A549 (cell line): ENCODE results near the gene ANO6. TPM values are rescaled to one million over a fixed set of nuclear protein-coding genes. Genes with fewer than 3 reads are reported as not detected.
"Not testable (repeated sequence)": the region's sequence is repeated elsewhere in the genome, so short reads cannot be mapped to it uniquely, and the experiment has no call there.

ENCODE experiments used
- ATAC-seq, 2 experiments: fragments of 200-7000 bp in 1 of 2; fragments of >200 bp in 1 of 2; cut with Nextera tagmentation in 1 of 2; cut with Tn5 transposase in 1 of 2; 3 replicates each; pipeline versions ENCODE4 v1.8.0 to v1.9.1; 2018 to 2020; ENCODE audit warnings: mild to moderate bottlenecking in 1 of 2, moderate library complexity in 1 of 2
- CTCF ChIA-PET: fragments of 300-600 bp; sonication (Branson Sonifier 250); formaldehyde crosslinking; extraction: SDS; loops from one replicate; lab custom pipeline; 2021; ENCODE audit warnings: antibody characterized with exemption, inconsistent platforms; lab: Yijun Ruan, JAX
- POLR2A ChIA-PET: fragments of 350-600 bp; formaldehyde crosslinking; extraction: SDS; loops from one replicate; lab custom pipeline; 2021; ENCODE audit warnings: antibody characterized with exemption, inconsistent platforms; lab: Yijun Ruan, JAX
- DNase-seq, 2 experiments: peaks; one replicate each; pipeline versions ENCODE4 v3.0.0 to v3.0.0-alpha.2; 2011 to 2016; ENCODE audit warnings: low read depth in 1 of 2, low spot score in 1 of 2
- FAIRE-seq: peaks from 2 replicates; lab custom pipeline; 2011; peaks lifted over from hg19 to GRCh38; lab: Jason Lieb, UNC
- H3K27ac ChIP-seq, 2 experiments: fragments of >200 bp; sonication (Bioruptor Twin); formaldehyde crosslinking; 3 replicates each; pipeline ENCODE4 v1.5.1; 2016 to 2017
- H3K4me1 ChIP-seq: fragments of >200 bp; sonication (Bioruptor Twin); formaldehyde crosslinking; 3 replicates; pipeline ENCODE4 v1.6.1; 2016
- H3K4me2 ChIP-seq: fragments of >200 bp; sonication (Bioruptor Twin); formaldehyde crosslinking; 3 replicates; pipeline ENCODE4 v1.6.1; 2016
- H3K4me3 ChIP-seq: fragments of >200 bp; sonication (Bioruptor Twin); formaldehyde crosslinking; 3 replicates; pipeline ENCODE4 v1.5.1; 2016
- H3K9me3 ChIP-seq: fragments of >200 bp; sonication (Bioruptor Twin); formaldehyde crosslinking; 3 replicates; pipeline ENCODE4 v1.6.1; 2016
- CHD4 ChIP-seq: fragments of 200-600 bp; sonication (generic); IDR thresholded peaks from 2 replicates; pipeline ENCODE4 v1.6.1; 2016; ENCODE audit warnings: antibody characterized with exemption, mild to moderate bottlenecking, borderline replicate concordance
- CTCF ChIP-seq: fragments of >200 bp; sonication (Bioruptor Twin); formaldehyde crosslinking; IDR thresholded peaks from 3 replicates; pipeline ENCODE4 v1.5.1; 2016
- E2F6 ChIP-seq: IDR thresholded peaks from 2 replicates; pipeline ENCODE4 v1.6.1; 2012; ENCODE audit warnings: low read depth, borderline replicate concordance
- EHF ChIP-seq: fragments of 250-450 bp; sonication (Bioruptor Pico); IDR thresholded peaks from 2 replicates; pipeline ENCODE4 v1.5.0; 2020; ENCODE audit warnings: mild to moderate bottlenecking
- ELK1 ChIP-seq: fragments of 150-350 bp; IDR thresholded peaks from 2 replicates; pipeline ENCODE4 v1.6.1; 2014; ENCODE audit warnings: low read depth, mild to moderate bottlenecking, low read length
- FOSB ChIP-seq: fragments of 250-450 bp; sonication (Bioruptor Pico); IDR thresholded peaks from 2 replicates; pipeline ENCODE4 v1.5.0; 2020; ENCODE audit warnings: mild to moderate bottlenecking, moderate library complexity
- FOXS1 ChIP-seq: fragments of 250-450 bp; sonication (Bioruptor Pico); IDR thresholded peaks from 2 replicates; pipeline ENCODE4 v1.5.0; 2020; ENCODE audit warnings: mild to moderate bottlenecking, moderate library complexity
- HDAC2 ChIP-seq: fragments of 200-600 bp; sonication (generic); IDR thresholded peaks from 2 replicates; pipeline ENCODE4 v1.6.1; 2016
- HES2 ChIP-seq: fragments of >200 bp; sonication (Bioruptor Twin); formaldehyde crosslinking; IDR thresholded peaks from 2 replicates; pipeline ENCODE4 v1.6.1; 2016
- HEYL ChIP-seq: fragments of 250-450 bp; sonication (Bioruptor Pico); IDR thresholded peaks from 2 replicates; pipeline ENCODE4 v1.8.0; 2021; ENCODE audit warnings: mild to moderate bottlenecking, moderate library complexity
- HOXA7 ChIP-seq: fragments of 250-450 bp; sonication (Bioruptor Pico); IDR thresholded peaks from 2 replicates; pipeline ENCODE4 v1.5.0; 2020; ENCODE audit warnings: mild to moderate bottlenecking, moderate library complexity
- HOXB5 ChIP-seq: fragments of 250-450 bp; sonication (Bioruptor Pico); IDR thresholded peaks from 2 replicates; pipeline ENCODE4 v1.5.0; 2020; ENCODE audit warnings: mild to moderate bottlenecking, moderate library complexity
- RAD21 ChIP-seq, 2 experiments: fragments of >200 bp in 1 of 2; sonication (Bioruptor Twin) in 1 of 2; formaldehyde crosslinking in 1 of 2; IDR thresholded peaks in 1 of 2; conservative IDR thresholded peaks in 1 of 2; 2 replicates in 1 of 2; 3 replicates in 1 of 2; pipeline ENCODE4 v1.6.1; 2012 to 2018; ENCODE audit warnings: inconsistent platforms in 1 of 2
- RCOR1 ChIP-seq: fragments of 150-350 bp; IDR thresholded peaks from 2 replicates; pipeline ENCODE4 v1.6.1; 2014; ENCODE audit warnings: antibody characterized with exemption, low read length, low read depth
- REST ChIP-seq: fragments of 200-600 bp; sonication (generic); IDR thresholded peaks from 2 replicates; pipeline ENCODE4 v1.6.1; 2016; ENCODE audit warnings: antibody characterized with exemption, mild to moderate bottlenecking, moderate library complexity
- RFX5 ChIP-seq: fragments of 450-650 bp; IDR thresholded peaks from 2 replicates; pipeline ENCODE4 v1.7.1; 2014; ENCODE audit warnings: antibody characterized with exemption, mild to moderate bottlenecking, moderate library complexity
- SMC3 ChIP-seq: fragments of >200 bp; sonication (Bioruptor Twin); formaldehyde crosslinking; IDR thresholded peaks from 3 replicates; pipeline ENCODE4 v1.6.1; 2018; ENCODE audit warnings: inconsistent platforms
- TFCP2L1 ChIP-seq: fragments of 250-450 bp; sonication (Bioruptor Pico); IDR thresholded peaks from 2 replicates; pipeline ENCODE4 v1.5.0; 2021; ENCODE audit warnings: mild to moderate bottlenecking
- USF2 ChIP-seq: fragments of 450-650 bp; IDR thresholded peaks from 2 replicates; pipeline ENCODE4 v1.6.1; 2014; ENCODE audit warnings: antibody characterized with exemption
- WGBS: methylation state at CpG from one replicate; pipeline ENCODE4 v1.1.6; 2017; ENCODE audit errors: missing lambda C conversion rate; 5-methylcytosine and 5-hydroxymethylcytosine counted together
- polyA plus RNA-seq, 4 experiments: library from polyadenylated mRNA; depleted of rRNA in 3 of 4; stranded (reverse); fragments of >200 nt; fragmentation: RNase III in 1 of 4; extraction: RNeasy Plus Mini Kit Qiagen cat#74134 plus additional on column Dnase treatment in 1 of 4; gene quantifications; 2 replicates in 3 of 4; 3 replicates in 1 of 4; pipeline ENCODE4 v1.2.3, GENCODE V29; 2011 to 2017

ANO6 gene
- polyA plus RNA-seq, 2 of the 4 experiments (the other 2 are of a cell fraction), result 41.7 to 80.0 TPM

GRCh38 chr12:45173293-45173692 is 42.6 kb upstream of the ANO6 start:
- H3K4me3 ChIP-seq, H3K9me3 ChIP-seq, H3K4me2 ChIP-seq, POLR2A ChIA-PET, H3K4me1 ChIP-seq, H3K27ac ChIP-seq: not testable (repeated sequence)
- peak; percentile 83 to 85 for ATAC-seq
- peak in 1 of 2 experiments; percentile 16 for DNase-seq
- CTCF ChIA-PET, result interaction anchor here (0.8 to 1.4 kb wide), 5 partner anchors 47 to 552 kb away, joined by 3 to 4 read pairs (median 3); no protein-coding TSS in a partner anchor
- peak; percentile 96 for FAIRE-seq
- WGBS, result 79% methylated on average over 10 of the region's 10 CpGs
- TF ChIP-seq SMC3, result peak; percentile 48; the same call in 2 of the 3 replicates
- TF ChIP-seq RAD21 (conservative IDR thresholded peaks at IDR 0.05 in 1 of 2, IDR thresholded peaks at IDR 0.05 in 1 of 2), result peak; percentile 40 to 65; a peak in 4 of 5 replicates
- peak; percentile 30 for TF ChIP-seq CTCF

GRCh38 chr12:45174595-45174994 is 41.3 kb upstream of the ANO6 start:
- no peak overlapping the region for H3K27ac ChIP-seq
- WGBS, result 94% methylated on average over 14 of the region's 14 CpGs
- peaks cover 17% of the 10 kb centered on the region for H3K9me3 ChIP-seq
- H3K4me2 ChIP-seq, result no peak overlapping the region
- no peak for FAIRE-seq
- POLR2A ChIA-PET, result no interaction called here
- DNase-seq, result no peak
- TF ChIP-seq RFX5 (no peak), ELK1 (no peak), TFCP2L1 (CRISPR knock-in tag) (no peak), FOSB (no peak), E2F6 (no peak), SMC3 (no peak), HOXB5 (CRISPR knock-in tag) (no peak), REST (no peak)
- no peaks in the 10 kb centered on the region for H3K4me1 ChIP-seq
- CTCF ChIA-PET, result interaction anchor here (1.5 kb wide), 1 partner anchor 41 kb away, joined by 5 read pairs; the partner anchor contains the start of gene ANO6
- no peak overlapping the region for H3K4me3 ChIP-seq
- no peak for ATAC-seq

- Histone ChIP-seq H3K9me3 (peaks cover 18% of the 10 kb centered on the region), H3K4me1 (no peaks in the 10 kb centered on the region), H3K27ac (no peak overlapping the region), H3K4me2 (no peak overlapping the region), H3K4me3 (no peak overlapping the region)
- no peak for DNase-seq
- ChIA-PET CTCF (interaction anchor here (1.0 to 3.6 kb wide), 3 partner anchors 19 to 210 kb away, joined by 3 to 10 read pairs (median 4); partner anchors contain the start of gene ANO6), POLR2A (no interaction called here)
- FAIRE-seq, result no peak
- ATAC-seq, result no peak
- TF ChIP-seq REST (no peak), E2F6 (no peak), EHF (CRISPR knock-in tag) (no peak), HEYL (CRISPR knock-in tag) (no peak), FOXS1 (CRISPR knock-in tag) (no peak), USF2 (no peak), CHD4 (no peak), RCOR1 (no peak), HES2 (no peak), HOXA7 (CRISPR knock-in tag) (no peak), HDAC2 (no peak)
These were observed 37.1 kb upstream of the ANO6 start for GRCh38 chr12:45178771-45179170.
